ENCODE results near the gene NUP153. TPM values are rescaled to one million over a fixed set of nuclear protein-coding genes. Genes with fewer than 3 reads are reported as not detected.

NUP153 gene
- total RNA-seq, 1 donor from 2014 or later: 34.2 TPM

- peaks cover 10% of the 10 kb centered on the region for H3K9me3 Mint-ChIP-seq (ENCODE audit: unreplicated experiment)
- TF ChIP-seq CTCF (IDR thresholded peaks at IDR 0.05; ENCODE audit: partially characterized antibody, unreplicated experiment): no peak
- DNase-seq: peak; percentile 68
- H3K27ac Mint-ChIP-seq (ENCODE audit: unreplicated experiment): peak overlapping the region; percentile 82
- H3K36me3 Mint-ChIP-seq (ENCODE audit: unreplicated experiment): no peaks in the 10 kb centered on the region
- peaks cover 7% of the 10 kb centered on the region for H3K4me1 Mint-ChIP-seq (ENCODE audit: low read depth, unreplicated experiment)
- H3K27me3 Mint-ChIP-seq (ENCODE audit: unreplicated experiment): peaks cover 5% of the 10 kb centered on the region
- H3K4me3 Mint-ChIP-seq (ENCODE audit: unreplicated experiment): peak overlapping the region; percentile 96
These were observed 746 bp downstream of the NUP153 start for GRCh38 chr6:17705778-17706579.

DNA sequence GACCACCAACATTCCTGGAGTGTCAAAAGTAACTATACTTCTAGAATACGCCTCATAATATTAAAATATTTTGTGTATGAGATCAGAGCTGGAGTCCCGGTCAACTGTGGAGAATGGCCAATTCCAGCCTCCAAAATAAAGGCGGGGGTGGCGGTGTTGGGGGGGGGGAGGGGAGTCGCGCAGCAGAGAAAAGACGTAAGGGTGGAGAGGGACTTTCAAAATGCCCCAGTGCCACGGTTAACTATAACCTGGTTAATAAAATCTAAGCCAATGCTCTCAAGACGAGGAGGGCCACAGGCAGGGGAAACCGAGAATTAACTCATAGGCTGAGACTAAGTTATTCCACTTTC, 1.3 kb downstream of the NUP153 start:
- DNase-seq: no peak
- H3K27ac Mint-ChIP-seq (ENCODE audit: unreplicated experiment): peak overlapping the region; percentile 82
- no peaks in the 10 kb centered on the region for H3K36me3 Mint-ChIP-seq (ENCODE audit: unreplicated experiment)
- H3K4me1 Mint-ChIP-seq (ENCODE audit: low read depth, unreplicated experiment): peaks cover 7% of the 10 kb centered on the region
- H3K9me3 Mint-ChIP-seq (ENCODE audit: unreplicated experiment): peaks cover 10% of the 10 kb centered on the region
- no peak for TF ChIP-seq CTCF (IDR thresholded peaks at IDR 0.05; ENCODE audit: partially characterized antibody, unreplicated experiment)
- peak overlapping the region; percentile 96 for H3K4me3 Mint-ChIP-seq (ENCODE audit: unreplicated experiment)
- peaks cover 5% of the 10 kb centered on the region for H3K27me3 Mint-ChIP-seq (ENCODE audit: unreplicated experiment)

- no peak overlapping the region for H3K27ac Mint-ChIP-seq (ENCODE audit: unreplicated experiment)
- no peak overlapping the region for H3K4me3 Mint-ChIP-seq (ENCODE audit: unreplicated experiment)
- peaks cover 10% of the 10 kb centered on the region for H3K9me3 Mint-ChIP-seq (ENCODE audit: unreplicated experiment)
- DNase-seq: no peak
- TF ChIP-seq CTCF (IDR thresholded peaks at IDR 0.05; ENCODE audit: partially characterized antibody, unreplicated experiment): no peak
- peaks cover 7% of the 10 kb centered on the region for H3K4me1 Mint-ChIP-seq (ENCODE audit: low read depth, unreplicated experiment)
- peaks cover 5% of the 10 kb centered on the region for H3K27me3 Mint-ChIP-seq (ENCODE audit: unreplicated experiment)
- H3K36me3 Mint-ChIP-seq (ENCODE audit: unreplicated experiment): no peaks in the 10 kb centered on the region
These were observed 3.5 kb downstream of the NUP153 start for GRCh38 chr6:17703256-17703694.

GRCh38 chr6:17700421-17701416, 6.0 kb downstream of the NUP153 start:
- Mint-ChIP-seq H3K4me1 (ENCODE audit: low read depth, unreplicated experiment) (peaks cover 3% of the 10 kb centered on the region), H3K27me3 (ENCODE audit: unreplicated experiment) (no peaks in the 10 kb centered on the region), H3K9me3 (ENCODE audit: unreplicated experiment) (peaks cover 1% of the 10 kb centered on the region), H3K36me3 (ENCODE audit: unreplicated experiment) (no peaks in the 10 kb centered on the region), H3K4me3 (ENCODE audit: unreplicated experiment) (no peak overlapping the region), H3K27ac (ENCODE audit: unreplicated experiment) (no peak overlapping the region)
- TF ChIP-seq CTCF (IDR thresholded peaks at IDR 0.05; ENCODE audit: partially characterized antibody, unreplicated experiment): no peak
- DNase-seq: no peak

Measured in glutamatergic neuron (in vitro differentiated cells).